ENCODE results near the gene NR1D1.

Gene NR1D1

GRCh38 chr17:40074175-40074512 lies 26.2 kb downstream of the NR1D1 start (continued):
- no peak for TF ChIP-seq ZNF37A (tag by site-specific recombination; IDR thresholded peaks at IDR 0.05)
- TF ChIP-seq ZNF221 (tag by site-specific recombination; IDR thresholded peaks at IDR 0.05; ENCODE audit: borderline replicate concordance): no peak
- peak; percentile 16; the same call in 1 of the 2 replicates for TF ChIP-seq EGR2 (tag by site-specific recombination; IDR thresholded peaks at IDR 0.05; ENCODE audit: low read depth)
- TF ChIP-seq ZFHX2 (tag by site-specific recombination; conservative IDR thresholded peaks at IDR 0.05): peak; percentile 26; the same call in 1 of the 2 replicates
- no peak for TF ChIP-seq ZNF175 (tag by site-specific recombination; IDR thresholded peaks at IDR 0.05)
- TF ChIP-seq PRDM10 (tag by site-specific recombination; IDR thresholded peaks at IDR 0.05): no peak
- no peak for TF ChIP-seq ZNF580 (tag by site-specific recombination; IDR thresholded peaks at IDR 0.05)
- TF ChIP-seq KLF1 (tag by site-specific recombination; IDR thresholded peaks at IDR 0.05): no peak

GRCh38 chr17:40073454-40074174 lies 26.8 kb downstream of the NR1D1 start:
- TF ChIP-seq KLF8 (tag by site-specific recombination; IDR thresholded peaks at IDR 0.05) (0 out of 2 replicates have a peak, but pooled peaks have one; percentile 18), ZNF664 (tag by site-specific recombination; IDR thresholded peaks at IDR 0.05) (peak; percentile 99), PRDM2 (tag by site-specific recombination; IDR thresholded peaks at IDR 0.05; ENCODE audit: borderline replicate concordance) (no peak), ZEB2 (tag by site-specific recombination; IDR thresholded peaks at IDR 0.05) (0 out of 2 replicates have a peak, but pooled peaks have one; percentile 37), ZNF837 (tag by site-specific recombination; IDR thresholded peaks at IDR 0.05) (no peak), GLIS1 (tag by site-specific recombination; IDR thresholded peaks at IDR 0.05) (0 out of 2 replicates have a peak, but pooled peaks have one; percentile 16), ZNF37A (tag by site-specific recombination; IDR thresholded peaks at IDR 0.05) (no peak), IKZF3 (tag by site-specific recombination; IDR thresholded peaks at IDR 0.05) (peak; percentile 62; the same call in 1 of the 2 replicates), ZNF112 (tag by site-specific recombination; IDR thresholded peaks at IDR 0.05) (no peak), ZBTB48 (tag by site-specific recombination; IDR thresholded peaks at IDR 0.05) (peak; percentile 66; the same call in 1 of the 2 replicates), PBX3 (CRISPR knock-in tag; IDR thresholded peaks at IDR 0.05) (no peak), ZBTB21 (tag by site-specific recombination; IDR thresholded peaks at IDR 0.05) (no peak), SP2 (tag by site-specific recombination; IDR thresholded peaks at IDR 0.05) (0 out of 2 replicates have a peak, but pooled peaks have one; percentile 4), ZNF449 (tag by site-specific recombination; IDR thresholded peaks at IDR 0.05) (no peak), ZFP69B (tag by site-specific recombination; IDR thresholded peaks at IDR 0.05) (no peak), SP7 (tag by site-specific recombination; IDR thresholded peaks at IDR 0.05) (no peak)
- Histone ChIP-seq H3K4me1 (ENCODE audit: control insufficient read depth, insufficient read depth, low read length) (peaks cover 36% of the 10 kb centered on the region), H3K9me3 (ENCODE audit: control insufficient read depth, insufficient read depth, low read depth, low read length) (no peaks in the 10 kb centered on the region), H3K27ac (ENCODE audit: extremely low read depth, low read depth, low read length) (no peak overlapping the region; the same call in 1 of the 2 replicates), H3K4me3 (ENCODE audit: low read depth, low read length) (no peak overlapping the region), H3K36me3 (ENCODE audit: control insufficient read depth in 2 of 2, insufficient read depth in 1 of 2, low read length in 2 of 2) (peaks cover 0 to 35% of the 10 kb centered on the region in 2 experiments; a peak in 2 of 3 replicates)
- CTCF ChIA-PET: interaction anchor here (0.5 to 10.2 kb wide), 17 partner anchors 11 to 840 kb away, joined by 3 to 166 read pairs (median 21); partner anchors contain the start of genes CSF3, MED24, NR1D1 and THRA
- POLR2A ChIA-PET: interaction anchor here (0.5 to 2.2 kb wide), 5 partner anchors 10 to 67 kb away, joined by 4 to 12 read pairs (median 4); partner anchors contain the start of genes CASC3, MED24 and THRA

Data from HEK293 (cell line).